ENCODE results near the gene MIOX.

The MIOX gene

DNA sequence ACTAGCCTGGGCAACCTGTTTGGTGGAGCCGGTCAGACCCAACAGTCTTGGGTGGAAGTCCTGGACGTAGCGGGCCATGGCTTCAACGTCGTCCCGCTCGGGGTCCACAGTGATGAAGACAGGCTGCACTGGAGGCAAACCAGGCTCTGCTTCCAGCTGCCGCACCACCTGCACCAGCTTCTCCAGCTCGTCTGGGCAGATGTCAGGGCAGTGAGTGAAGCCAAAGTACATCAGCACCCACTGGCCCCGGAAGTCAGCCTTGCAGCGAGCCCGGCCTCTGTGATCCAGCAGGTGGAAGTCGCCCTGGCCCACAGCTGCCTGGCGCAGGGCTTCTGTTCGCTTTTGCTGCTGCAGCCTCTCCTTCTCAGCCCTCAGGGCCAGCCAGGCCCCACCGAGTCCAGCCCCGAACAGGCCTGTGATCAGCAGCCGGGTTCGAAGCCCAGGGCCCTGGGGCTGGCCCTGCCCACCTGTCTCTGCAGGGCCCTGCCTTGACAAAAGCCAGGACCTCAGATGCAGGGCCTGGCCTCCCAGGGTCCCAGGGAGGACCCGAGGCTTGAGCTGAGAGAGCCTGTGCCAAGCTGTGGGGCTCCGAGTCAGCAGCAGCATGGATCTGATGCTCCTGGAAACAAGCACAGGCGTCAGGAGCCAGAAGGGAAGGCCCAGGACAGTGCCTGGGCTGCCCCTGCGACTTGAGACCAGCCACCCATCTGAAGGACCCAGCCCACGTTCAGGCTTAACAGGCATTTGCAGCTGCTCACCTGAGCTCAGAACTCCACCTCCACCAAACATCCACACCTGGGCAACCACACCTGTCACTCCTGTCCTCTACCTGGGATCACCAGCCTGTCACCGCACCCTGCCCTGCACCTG, 37.4 kb downstream of the MIOX start:
- Histone ChIP-seq H3K27ac (ENCODE audit: low read depth, low read length) (no peak overlapping the region), H3K36me3 (ENCODE audit: control insufficient read depth in 1 of 2, insufficient read depth in 2 of 2, low read length in 2 of 2) (peaks cover 17 to 37% of the 10 kb centered on the region in 2 donors), H3K4me3 (ENCODE audit: low read depth in 1 of 2, low read length in 2 of 2) (peak overlapping the region; percentile 62 to 77), H3K27me3 (ENCODE audit: control insufficient read depth in 1 of 2, insufficient read depth in 2 of 2, low read length in 2 of 2) (no peaks in the 10 kb centered on the region), H3K9me3 (ENCODE audit: control insufficient read depth in 1 of 2, low read length in 2 of 2) (no peaks in the 10 kb centered on the region), H3K4me1 (ENCODE audit: control insufficient read depth in 1 of 2, insufficient read depth in 2 of 2, low read length in 2 of 2) (peaks cover 40 to 53% of the 10 kb centered on the region in 2 donors), H3K9ac (ENCODE audit: low read depth in 1 of 2, low read length in 2 of 2) (peak overlapping the region; percentile 72)

DNA sequence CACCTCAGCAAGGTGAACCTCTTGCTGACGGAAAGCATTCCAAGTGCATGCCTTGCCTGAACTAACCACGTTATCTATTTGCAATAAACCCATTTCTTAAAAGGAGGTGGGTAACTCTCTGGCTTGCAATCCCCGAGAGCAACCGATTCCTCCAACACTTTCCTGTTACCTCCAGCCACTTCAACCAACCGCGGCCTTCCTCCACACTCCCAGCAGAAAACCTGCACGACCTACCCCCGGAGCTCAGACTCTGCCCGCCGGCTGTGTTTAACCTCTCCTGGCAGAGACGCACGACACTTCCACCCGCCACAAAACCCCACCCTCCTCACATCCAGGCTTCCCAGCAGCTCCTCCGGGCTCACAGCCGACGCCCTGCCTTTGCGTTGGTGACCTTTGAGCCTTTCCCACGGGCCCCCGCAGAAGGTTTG, 38.0 kb downstream of the MIOX start:
- H3K9ac ChIP-seq (ENCODE audit: low read depth in 1 of 2, low read length in 2 of 2), result peak overlapping the region; percentile 72
- H3K4me3 ChIP-seq (ENCODE audit: low read depth in 1 of 2, low read length in 2 of 2), result peak overlapping the region; percentile 62 to 77
- H3K27me3 ChIP-seq (ENCODE audit: control insufficient read depth in 1 of 2, insufficient read depth in 2 of 2, low read length in 2 of 2), result no peaks in the 10 kb centered on the region
- H3K9me3 ChIP-seq (ENCODE audit: control insufficient read depth in 1 of 2, low read length in 2 of 2), result no peaks in the 10 kb centered on the region
- peak overlapping the region; percentile 96 for H3K27ac ChIP-seq (ENCODE audit: low read depth, low read length)
- peaks cover 44 to 60% of the 10 kb centered on the region in 2 donors for H3K4me1 ChIP-seq (ENCODE audit: control insufficient read depth in 1 of 2, insufficient read depth in 2 of 2, low read length in 2 of 2)
- peaks cover 12 to 31% of the 10 kb centered on the region in 2 donors for H3K36me3 ChIP-seq (ENCODE audit: control insufficient read depth in 1 of 2, insufficient read depth in 2 of 2, low read length in 2 of 2)

DNA sequence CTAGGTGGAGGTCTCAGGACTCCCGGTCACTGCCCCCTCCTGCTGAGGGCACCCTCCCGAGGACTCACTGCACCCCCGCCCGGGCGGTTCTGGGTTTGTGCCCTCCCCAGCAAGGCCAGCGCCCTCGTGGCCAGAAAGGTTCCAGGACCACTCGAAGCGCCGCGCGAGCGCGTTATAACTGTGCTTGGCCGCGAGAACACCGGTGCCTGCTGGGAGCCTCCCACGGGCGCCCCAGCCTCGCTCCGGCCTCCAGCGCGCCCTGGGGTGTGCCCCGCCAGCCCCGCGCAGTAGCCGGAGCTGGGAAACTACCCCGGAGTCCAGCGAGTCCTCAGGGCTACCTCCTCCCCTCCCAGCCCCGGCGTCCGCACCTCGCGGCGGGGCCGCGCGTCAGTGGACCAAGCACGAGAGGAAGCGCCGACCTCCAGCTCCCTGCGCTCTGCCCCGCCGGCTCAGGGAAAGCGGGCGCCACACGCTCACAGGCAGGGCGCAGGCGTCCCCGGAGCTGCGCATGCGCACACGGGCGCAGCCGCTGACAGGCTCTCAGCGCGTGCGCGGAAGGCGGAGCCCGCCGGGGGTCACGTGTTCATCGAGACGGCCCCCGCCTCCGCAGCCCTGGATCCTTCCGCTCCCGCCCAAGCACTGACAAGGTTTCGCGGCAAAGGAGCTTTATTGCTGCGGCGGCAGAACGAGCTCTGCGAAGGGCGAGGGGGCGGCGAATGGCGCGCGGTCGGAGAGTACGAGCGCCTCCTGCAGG, 38.6 kb downstream of the MIOX start, which contains the start of gene SCO2:
Gene SCO2 (minus strand): TSS at position 495 of the 754 bp plus-strand sequence. CDS start 1,187 bp downstream, outside the sequence.
- Histone ChIP-seq H3K27me3 (ENCODE audit: control insufficient read depth in 1 of 2, insufficient read depth in 2 of 2, low read length in 2 of 2) (no peaks in the 10 kb centered on the region), H3K4me1 (ENCODE audit: control insufficient read depth in 1 of 2, insufficient read depth in 2 of 2, low read length in 2 of 2) (peaks cover 44 to 60% of the 10 kb centered on the region in 2 donors), H3K36me3 (ENCODE audit: control insufficient read depth in 1 of 2, insufficient read depth in 2 of 2, low read length in 2 of 2) (peaks cover 12 to 31% of the 10 kb centered on the region in 2 donors), H3K9ac (ENCODE audit: low read depth in 1 of 2, low read length in 2 of 2) (peak within 1 kb of the TSS; percentile 72), H3K27ac (ENCODE audit: low read depth, low read length) (peak within 1 kb of the TSS; percentile 96), H3K4me3 (ENCODE audit: low read depth in 1 of 2, low read length in 2 of 2) (peak within 1 kb of the TSS; percentile 62 to 77), H3K9me3 (ENCODE audit: control insufficient read depth in 1 of 2, low read length in 2 of 2) (no peaks in the 10 kb centered on the region)

DNA sequence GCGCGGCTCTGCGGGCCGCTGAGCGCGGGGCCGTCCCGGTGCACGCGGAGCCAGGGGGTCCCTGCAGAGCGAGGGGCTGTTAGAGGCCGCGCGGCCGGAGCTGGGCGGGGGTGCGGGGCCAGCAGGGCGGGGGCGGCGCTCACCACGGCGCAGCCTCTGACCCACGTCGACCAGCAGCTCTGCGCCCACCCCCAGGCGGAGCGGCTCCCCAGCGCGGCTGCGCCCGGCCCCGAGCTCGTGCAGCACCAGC, 39.1 kb downstream of the MIOX start:
- Histone ChIP-seq H3K4me1 (ENCODE audit: control insufficient read depth in 1 of 2, insufficient read depth in 2 of 2, low read length in 2 of 2) (peaks cover 44 to 60% of the 10 kb centered on the region in 2 donors), H3K4me3 (ENCODE audit: low read depth in 1 of 2, low read length in 2 of 2) (peak overlapping the region; percentile 62 to 77), H3K27me3 (ENCODE audit: control insufficient read depth in 1 of 2, insufficient read depth in 2 of 2, low read length in 2 of 2) (no peaks in the 10 kb centered on the region), H3K9me3 (ENCODE audit: control insufficient read depth in 1 of 2, low read length in 2 of 2) (no peaks in the 10 kb centered on the region), H3K36me3 (ENCODE audit: control insufficient read depth in 1 of 2, insufficient read depth in 2 of 2, low read length in 2 of 2) (peaks cover 12 to 30% of the 10 kb centered on the region in 2 donors), H3K27ac (ENCODE audit: low read depth, low read length) (peak overlapping the region; percentile 96), H3K9ac (ENCODE audit: low read depth in 1 of 2, low read length in 2 of 2) (peak overlapping the region; percentile 72)

DNA sequence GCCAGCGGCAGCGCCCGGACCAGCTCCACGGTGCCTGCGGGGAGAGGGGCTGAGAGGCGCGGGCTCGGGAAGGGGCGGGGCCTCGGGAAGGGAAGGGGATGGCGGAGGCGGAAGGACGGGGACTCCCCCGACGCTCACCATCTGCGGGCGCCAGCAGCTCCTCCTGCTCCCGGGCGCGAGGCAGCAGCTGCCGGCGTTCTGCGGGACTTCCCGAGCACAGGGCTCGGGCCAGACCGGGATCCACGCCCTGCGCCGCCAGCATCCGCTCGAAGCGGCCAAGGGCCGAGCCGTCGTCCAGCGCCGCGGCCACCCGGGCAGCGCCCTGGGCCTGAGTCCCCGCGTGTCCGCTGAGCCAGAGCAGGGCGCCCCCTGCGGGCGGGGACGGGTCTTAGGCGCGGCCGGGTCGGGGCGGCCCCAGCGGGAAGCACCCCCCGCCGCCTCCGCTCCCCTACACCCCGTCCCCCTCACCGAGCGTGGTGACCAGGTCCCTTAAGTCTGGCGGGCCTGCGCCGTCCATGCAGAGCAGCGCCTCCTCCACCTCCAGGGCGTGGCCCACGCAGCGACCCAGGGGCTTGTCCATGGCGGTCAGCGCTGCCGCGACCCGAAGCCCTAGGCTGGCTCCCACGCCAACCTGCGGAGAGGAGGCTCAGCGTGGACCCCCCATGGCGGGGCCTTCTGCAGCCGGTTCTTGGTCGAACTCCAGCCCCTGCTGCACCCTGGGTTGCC, 39.6 kb downstream of the MIOX start:
- peaks cover 12 to 25% of the 10 kb centered on the region in 2 donors for H3K36me3 ChIP-seq (ENCODE audit: control insufficient read depth in 1 of 2, insufficient read depth in 2 of 2, low read length in 2 of 2)
- H3K9me3 ChIP-seq (ENCODE audit: control insufficient read depth in 1 of 2, low read length in 2 of 2), result no peaks in the 10 kb centered on the region
- peak overlapping the region; percentile 96 for H3K27ac ChIP-seq (ENCODE audit: low read depth, low read length)
- peak overlapping the region; percentile 72 for H3K9ac ChIP-seq (ENCODE audit: low read depth in 1 of 2, low read length in 2 of 2)
- H3K4me3 ChIP-seq (ENCODE audit: low read depth in 1 of 2, low read length in 2 of 2), result peak overlapping the region; percentile 62 to 77
- peaks cover 44 to 60% of the 10 kb centered on the region in 2 donors for H3K4me1 ChIP-seq (ENCODE audit: control insufficient read depth in 1 of 2, insufficient read depth in 2 of 2, low read length in 2 of 2)
- no peaks in the 10 kb centered on the region for H3K27me3 ChIP-seq (ENCODE audit: control insufficient read depth in 1 of 2, insufficient read depth in 2 of 2, low read length in 2 of 2)

DNA sequence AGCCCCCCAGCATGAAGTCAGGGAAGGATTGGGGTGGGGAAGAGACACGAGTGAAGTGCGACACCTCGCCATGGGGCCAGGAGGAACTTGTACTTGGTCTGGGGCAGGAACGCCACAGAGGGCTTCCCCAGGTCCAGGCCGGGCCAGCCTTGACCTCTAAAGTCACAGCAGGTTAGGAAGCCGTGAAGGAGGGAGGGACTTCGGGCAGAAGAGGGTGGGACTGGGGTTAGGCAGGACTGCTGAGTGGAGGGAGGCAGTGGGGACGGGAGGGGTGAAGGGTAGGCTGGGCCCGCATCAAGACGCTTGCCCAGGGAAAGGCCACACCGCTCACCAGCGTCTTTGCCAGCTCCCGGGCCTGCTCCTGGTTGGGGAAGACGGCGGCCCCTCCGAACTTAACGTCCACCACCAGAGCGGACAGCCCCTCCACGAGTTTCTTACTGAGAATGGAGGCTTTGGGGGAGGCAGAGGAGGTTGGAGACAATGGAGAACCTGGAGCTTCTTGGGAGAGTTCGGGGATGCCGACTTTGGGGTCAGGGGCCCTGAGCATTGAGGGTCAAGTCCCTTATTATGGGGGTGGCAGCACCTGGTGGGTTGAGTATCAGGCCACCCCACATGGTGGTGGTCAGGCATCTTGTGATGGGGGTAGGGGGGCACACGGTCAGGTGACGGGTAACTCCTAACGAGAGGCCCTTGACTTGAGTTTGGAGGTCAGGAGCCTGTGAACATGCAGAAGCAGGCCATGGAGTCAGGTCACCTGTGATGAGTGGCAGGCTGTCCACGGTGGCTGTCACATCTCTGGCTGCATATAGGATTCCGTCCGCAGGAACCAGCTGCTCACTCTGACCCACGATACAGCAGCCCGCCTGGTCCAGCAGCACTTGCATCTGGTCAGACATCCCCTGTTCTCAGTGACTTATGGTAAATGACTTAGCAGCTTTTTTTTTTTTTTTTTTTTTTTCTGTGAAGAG, 40.5 kb downstream of the MIOX start:
- H3K36me3 ChIP-seq (ENCODE audit: control insufficient read depth in 1 of 2, insufficient read depth in 2 of 2, low read length in 2 of 2), result peaks cover 8 to 17% of the 10 kb centered on the region in 2 donors
- peaks cover 44 to 60% of the 10 kb centered on the region in 2 donors for H3K4me1 ChIP-seq (ENCODE audit: control insufficient read depth in 1 of 2, insufficient read depth in 2 of 2, low read length in 2 of 2)

DNA sequence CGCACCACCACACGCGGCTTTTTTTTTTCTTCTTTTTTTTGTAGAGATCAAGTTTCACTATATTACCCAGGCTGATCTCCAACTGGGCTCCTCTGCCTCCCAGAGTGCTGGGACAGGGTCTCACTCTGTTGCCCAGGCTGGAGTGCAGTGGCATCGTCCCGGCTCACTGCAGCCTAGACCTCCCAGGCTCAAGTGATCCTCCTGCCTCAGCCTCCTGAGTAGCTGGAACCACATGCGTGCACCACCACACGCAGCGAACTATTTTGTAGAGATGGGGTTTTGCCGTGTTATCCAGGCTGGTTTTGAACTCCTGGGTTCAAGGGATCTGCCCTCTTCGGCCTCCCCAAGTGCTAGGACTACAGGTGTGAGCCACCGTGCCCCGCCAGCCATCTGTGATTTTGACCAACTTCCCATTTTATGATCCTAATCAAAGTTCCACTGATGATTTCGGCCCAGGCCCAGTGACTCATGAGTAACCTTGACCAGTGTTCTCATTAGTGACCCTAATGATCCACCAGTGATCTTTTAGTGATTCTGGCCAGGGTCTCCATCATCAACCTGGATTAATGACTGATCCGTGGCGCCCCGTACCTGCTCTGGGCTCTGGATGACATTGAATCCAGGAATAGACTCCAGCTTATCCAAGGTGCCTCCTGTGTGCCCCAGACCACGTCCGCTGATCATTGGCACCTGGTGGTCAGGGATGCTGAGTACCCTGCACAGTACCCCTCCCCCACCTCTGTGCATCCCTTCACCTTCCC, 41.4 kb downstream of the MIOX start:
- Histone ChIP-seq H3K27ac (ENCODE audit: low read depth, low read length) (no peak overlapping the region), H3K36me3 (ENCODE audit: control insufficient read depth in 1 of 2, insufficient read depth in 2 of 2, low read length in 2 of 2) (peaks cover 6 to 7% of the 10 kb centered on the region in 2 donors), H3K27me3 (ENCODE audit: control insufficient read depth in 1 of 2, insufficient read depth in 2 of 2, low read length in 2 of 2) (no peaks in the 10 kb centered on the region), H3K9me3 (ENCODE audit: control insufficient read depth in 1 of 2, low read length in 2 of 2) (no peaks in the 10 kb centered on the region), H3K4me3 (ENCODE audit: low read depth in 1 of 2, low read length in 2 of 2) (peak overlapping the region; percentile 2 to 85), H3K4me1 (ENCODE audit: control insufficient read depth in 1 of 2, insufficient read depth in 2 of 2, low read length in 2 of 2) (peaks cover 48 to 52% of the 10 kb centered on the region in 2 donors), H3K9ac (ENCODE audit: low read depth in 1 of 2, low read length in 2 of 2) (peak overlapping the region in 1 of 2 donors; percentile 16)

More for the DNA sequence above, 40.5 kb downstream of the MIOX start:
- Histone ChIP-seq H3K27ac (ENCODE audit: low read depth, low read length) (peak overlapping the region; percentile 96), H3K4me3 (ENCODE audit: low read depth in 1 of 2, low read length in 2 of 2) (peak overlapping the region; percentile 62 to 77), H3K9ac (ENCODE audit: low read depth in 1 of 2, low read length in 2 of 2) (peak overlapping the region; percentile 72), H3K27me3 (ENCODE audit: control insufficient read depth in 1 of 2, insufficient read depth in 2 of 2, low read length in 2 of 2) (no peaks in the 10 kb centered on the region), H3K9me3 (ENCODE audit: control insufficient read depth in 1 of 2, low read length in 2 of 2) (no peaks in the 10 kb centered on the region)

DNA sequence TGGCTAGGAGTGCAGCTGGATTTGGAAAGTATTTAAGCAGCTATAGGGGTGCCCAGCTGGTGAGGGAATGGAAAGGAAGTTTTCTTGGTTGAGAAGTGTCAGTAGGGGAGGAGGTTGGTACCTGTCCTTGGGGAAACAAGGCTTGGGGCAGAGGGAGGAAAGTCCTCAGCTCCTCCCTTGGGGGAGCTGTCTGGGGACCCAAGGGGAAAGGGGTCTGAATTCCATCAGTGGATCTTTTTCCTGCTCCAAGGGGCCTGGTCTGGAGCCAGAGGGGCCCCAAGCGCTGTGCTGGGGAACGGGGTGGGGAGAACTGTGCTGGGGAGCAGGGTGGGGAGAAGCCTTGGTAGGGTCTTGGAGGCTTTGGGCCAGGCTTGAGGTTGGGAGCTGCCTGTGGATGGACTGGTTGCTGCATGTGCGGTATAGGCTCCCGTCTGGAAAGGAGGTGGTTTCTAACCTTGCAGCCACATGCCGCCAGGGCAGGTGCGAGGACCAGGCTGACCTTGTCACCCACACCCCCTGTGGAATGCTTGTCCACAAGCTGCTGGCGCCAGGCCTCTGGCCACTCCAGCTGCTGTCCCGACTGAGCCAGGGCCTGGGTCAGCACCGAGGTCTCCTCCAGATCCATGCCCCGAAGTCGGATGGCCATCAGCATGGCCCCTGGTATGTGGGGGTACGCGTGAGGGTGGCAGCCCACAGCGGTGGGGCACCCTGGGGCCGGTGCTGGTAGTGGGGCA, 42.2 kb downstream of the MIOX start:
- peak overlapping the region; percentile 81 for H3K27ac ChIP-seq (ENCODE audit: low read depth, low read length)
- peaks cover 40 to 49% of the 10 kb centered on the region in 2 donors for H3K4me1 ChIP-seq (ENCODE audit: control insufficient read depth in 1 of 2, insufficient read depth in 2 of 2, low read length in 2 of 2)
- H3K4me3 ChIP-seq (ENCODE audit: low read depth in 1 of 2, low read length in 2 of 2), result peak overlapping the region; percentile 66 to 85
- no peaks in the 10 kb centered on the region for H3K27me3 ChIP-seq (ENCODE audit: control insufficient read depth in 1 of 2, insufficient read depth in 2 of 2, low read length in 2 of 2)
- H3K9ac ChIP-seq (ENCODE audit: low read depth in 1 of 2, low read length in 2 of 2), result peak overlapping the region; percentile 78 to 98
- H3K9me3 ChIP-seq (ENCODE audit: control insufficient read depth in 1 of 2, low read length in 2 of 2), result no peaks in the 10 kb centered on the region
- no peaks in the 10 kb centered on the region for H3K36me3 ChIP-seq (ENCODE audit: control insufficient read depth in 1 of 2, insufficient read depth in 2 of 2, low read length in 2 of 2)
